Neural progenitor cell (in vitro differentiated cells): Measurements from ENCODE around the gene OPCML.

Experiments
- EZH2 ChIP-seq: fragments of 200-600 bp; sonication (generic); IDR thresholded peaks from 2 replicates; pipeline ENCODE4 v1.6.1; 2017; ENCODE audit warnings: antibody characterized with exemption, mild to moderate bottlenecking, moderate library complexity
- EZH2phosphoT487 ChIP-seq: fragments of 200-600 bp; sonication (generic); IDR thresholded peaks from 2 replicates; pipeline ENCODE4 v1.6.1; 2017; ENCODE audit warnings: antibody characterized with exemption
- TF ChIP-seq, protein P1 (sequence below): fragments of 200-600 bp; sonication (generic); IDR thresholded peaks from 2 replicates; pipeline ENCODE4 v1.5.1; 2017; ENCODE audit warnings: antibody characterized with exemption, mild to moderate bottlenecking

DNA sequence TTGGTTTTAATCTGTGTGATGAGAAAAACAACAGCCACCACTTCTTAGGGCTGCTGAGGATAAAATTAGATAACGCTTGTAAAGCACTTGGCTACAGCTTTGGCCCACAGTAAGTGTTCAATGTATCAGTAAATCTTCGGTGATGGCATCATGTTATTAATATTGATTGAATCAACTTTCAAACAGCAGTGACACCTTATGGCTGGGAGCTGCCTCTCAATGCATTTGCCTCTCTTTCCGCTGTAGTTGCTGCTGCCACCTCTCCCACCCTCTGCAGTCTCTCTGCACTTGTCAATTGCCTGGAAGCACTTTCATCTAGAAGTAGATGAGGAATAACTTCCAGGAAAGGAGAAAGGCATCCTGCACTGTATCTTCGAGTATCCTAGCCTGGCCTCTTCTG, 491.1 kb downstream of the OPCML start:
- TF ChIP-seq, protein P1, sequence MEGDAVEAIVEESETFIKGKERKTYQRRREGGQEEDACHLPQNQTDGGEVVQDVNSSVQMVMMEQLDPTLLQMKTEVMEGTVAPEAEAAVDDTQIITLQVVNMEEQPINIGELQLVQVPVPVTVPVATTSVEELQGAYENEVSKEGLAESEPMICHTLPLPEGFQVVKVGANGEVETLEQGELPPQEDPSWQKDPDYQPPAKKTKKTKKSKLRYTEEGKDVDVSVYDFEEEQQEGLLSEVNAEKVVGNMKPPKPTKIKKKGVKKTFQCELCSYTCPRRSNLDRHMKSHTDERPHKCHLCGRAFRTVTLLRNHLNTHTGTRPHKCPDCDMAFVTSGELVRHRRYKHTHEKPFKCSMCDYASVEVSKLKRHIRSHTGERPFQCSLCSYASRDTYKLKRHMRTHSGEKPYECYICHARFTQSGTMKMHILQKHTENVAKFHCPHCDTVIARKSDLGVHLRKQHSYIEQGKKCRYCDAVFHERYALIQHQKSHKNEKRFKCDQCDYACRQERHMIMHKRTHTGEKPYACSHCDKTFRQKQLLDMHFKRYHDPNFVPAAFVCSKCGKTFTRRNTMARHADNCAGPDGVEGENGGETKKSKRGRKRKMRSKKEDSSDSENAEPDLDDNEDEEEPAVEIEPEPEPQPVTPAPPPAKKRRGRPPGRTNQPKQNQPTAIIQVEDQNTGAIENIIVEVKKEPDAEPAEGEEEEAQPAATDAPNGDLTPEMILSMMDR = no peak
- no peak for TF ChIP-seq EZH2
- no peak for TF ChIP-seq EZH2phosphoT487
